SIG-M5 treated with dmso at 0.1 percent for 504 hours (cell line): ENCODE results near the gene FFAR3.
"Not testable (repeated sequence)": the region's sequence is repeated elsewhere in the genome, so short reads cannot be mapped to it uniquely, and the experiment has no call there.

Experiments used
- DNase-seq: peaks from one replicate; lab custom pipeline; 2025; ENCODE audit not compliant: unreplicated experiment; lab: John Stamatoyannopoulos, UW

FFAR3 gene

GRCh38 chr19:35399948-35400772 lies 41.9 kb downstream of the FFAR3 start:
- DNase-seq, result no peak

GRCh38 chr19:35400773-35401100 lies 42.5 kb downstream of the FFAR3 start:
- DNase-seq, result no peak

- DNase-seq, result not testable (repeated sequence)
Measured at GRCh38 chr19:35401416-35401815, 43.2 kb downstream of the FFAR3 start.

GRCh38 chr19:35403116-35403760 lies 45.0 kb downstream of the FFAR3 start:
- no peak for DNase-seq

GRCh38 chr19:35404879-35405622 lies 46.8 kb downstream of the FFAR3 start:
- DNase-seq, result no peak

- no peak for DNase-seq
Measured at GRCh38 chr19:35407619-35408018, 49.4 kb downstream of the FFAR3 start.

- DNase-seq, result no peak
Measured at GRCh38 chr19:35408284-35409171, 50.3 kb downstream of the FFAR3 start.

GRCh38 chr19:35409191-35409590 lies 50.9 kb downstream of the FFAR3 start:
- no peak for DNase-seq
